NCI-H510A treated with DMSO at 0.1 percent for 48 hours (cell line): Measurements from ENCODE around the gene DIRAS3.
"Not testable (repeated sequence)": the region's sequence is repeated elsewhere in the genome, so short reads cannot be mapped to it uniquely, and the experiment has no call there.

Experiments
- DNase-seq: peaks from one replicate; lab custom pipeline; 2025; lab: John Stamatoyannopoulos, UW

The DIRAS3 gene

DNA sequence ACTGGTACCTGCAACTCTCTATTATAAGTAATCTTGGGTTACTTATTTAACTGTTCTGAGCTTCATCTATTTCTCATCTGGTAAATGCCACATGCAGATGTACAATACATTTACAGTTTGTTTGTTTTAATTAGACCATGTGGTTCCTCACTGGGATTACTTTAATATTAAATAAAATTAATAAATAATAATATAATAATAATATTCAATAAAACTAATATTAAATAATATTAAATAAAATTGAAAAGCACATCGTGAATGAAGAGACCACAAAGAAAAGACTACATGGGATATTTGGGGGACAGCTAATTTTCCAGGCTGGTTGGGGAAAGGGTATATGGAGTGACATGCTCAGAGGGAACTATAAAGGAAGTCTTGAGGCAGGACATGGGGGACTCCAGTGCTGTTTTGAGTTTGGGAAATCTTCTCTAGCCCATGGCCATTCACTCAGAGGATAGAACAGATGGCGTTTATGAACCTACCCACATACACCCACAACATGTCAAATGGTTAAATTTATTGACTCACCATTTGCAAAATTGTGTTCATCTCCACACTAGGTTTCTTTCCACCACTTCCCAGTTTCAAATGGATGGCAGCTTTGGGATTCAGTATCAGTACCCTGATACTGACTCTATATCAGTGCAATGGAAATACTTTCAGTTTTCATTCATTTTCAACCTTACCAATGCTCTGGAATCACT, 25.6 kb downstream of the DIRAS3 start:
- DNase-seq, result no peak

DNA sequence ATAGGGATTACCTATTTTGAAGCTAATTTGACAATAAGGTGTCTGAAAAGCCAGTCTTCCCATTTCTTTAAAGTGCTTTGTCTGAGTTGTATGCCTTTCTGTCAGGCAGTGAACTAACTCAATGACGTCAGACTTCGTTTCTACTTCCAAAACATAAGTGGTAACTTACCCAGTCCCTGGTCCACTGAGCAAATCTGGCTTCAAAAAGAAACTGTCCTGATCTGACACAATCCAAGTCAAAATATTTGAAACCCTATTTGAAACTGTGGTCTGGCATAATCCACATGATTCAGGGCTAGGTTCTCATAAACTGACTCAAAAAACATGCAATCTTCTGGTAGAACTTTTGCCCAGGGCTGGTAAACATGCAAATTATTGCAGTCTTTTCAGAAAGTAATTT, 34.0 kb downstream of the DIRAS3 start:
- no peak for DNase-seq

DNA sequence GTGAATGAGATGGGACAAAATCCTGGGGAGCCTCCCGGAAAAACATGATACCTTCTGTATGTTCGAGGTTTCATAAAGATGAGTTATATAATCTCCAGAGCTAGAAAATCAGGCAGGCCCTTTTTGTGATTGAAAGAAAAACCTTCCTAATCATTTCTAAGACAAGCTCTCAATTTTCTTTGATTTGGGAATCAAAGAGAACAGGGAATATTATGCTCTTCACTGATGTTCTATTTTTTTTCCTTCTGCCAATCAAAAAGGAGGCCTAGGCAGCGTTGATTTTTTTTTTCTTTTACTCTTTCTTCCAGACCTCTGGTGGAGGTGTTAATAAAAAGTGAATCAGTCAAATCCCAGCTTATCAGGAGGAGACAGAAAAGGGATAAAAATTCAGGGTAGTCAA, 34.5 kb downstream of the DIRAS3 start:
- no peak for DNase-seq

DNA sequence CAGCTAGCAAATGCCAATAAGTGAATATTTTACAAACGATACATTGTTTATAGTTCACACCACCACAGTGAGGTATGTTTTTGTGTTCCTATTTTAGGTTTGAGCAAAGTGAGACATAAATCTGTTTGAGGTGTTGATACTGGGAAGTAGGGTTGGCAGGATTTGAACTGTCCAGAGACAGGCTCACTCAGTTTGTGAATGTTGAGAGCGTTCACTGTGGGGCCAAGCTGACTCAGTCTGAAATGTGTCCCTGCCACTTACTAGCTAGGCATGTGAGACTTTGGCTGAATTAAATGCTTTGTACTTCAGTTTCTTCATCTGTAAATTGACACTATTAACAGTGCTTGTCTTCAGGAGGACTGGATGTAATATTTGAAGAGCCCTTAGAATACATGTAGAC, 35.1 kb downstream of the DIRAS3 start:
- DNase-seq, result no peak

DNA sequence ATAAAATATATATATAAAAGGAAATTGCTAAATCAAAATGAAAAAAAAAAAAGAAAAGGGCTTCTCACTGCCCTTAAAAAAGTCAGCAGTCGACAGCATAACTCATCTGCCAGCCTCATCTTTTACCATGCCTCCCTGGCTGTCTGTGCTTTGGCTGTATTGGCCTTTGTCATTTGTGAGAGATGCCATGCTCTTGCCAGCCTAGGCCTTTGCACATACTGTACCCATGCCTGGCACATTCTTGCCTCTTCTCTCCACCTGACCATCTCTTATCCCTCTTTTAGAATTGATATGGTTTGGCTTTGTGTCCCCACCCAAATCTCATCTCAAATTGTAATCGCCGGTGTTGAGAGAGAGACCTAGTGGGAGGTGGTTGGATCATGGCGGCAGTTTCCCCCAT, 37.1 kb downstream of the DIRAS3 start:
- no peak for DNase-seq

DNA sequence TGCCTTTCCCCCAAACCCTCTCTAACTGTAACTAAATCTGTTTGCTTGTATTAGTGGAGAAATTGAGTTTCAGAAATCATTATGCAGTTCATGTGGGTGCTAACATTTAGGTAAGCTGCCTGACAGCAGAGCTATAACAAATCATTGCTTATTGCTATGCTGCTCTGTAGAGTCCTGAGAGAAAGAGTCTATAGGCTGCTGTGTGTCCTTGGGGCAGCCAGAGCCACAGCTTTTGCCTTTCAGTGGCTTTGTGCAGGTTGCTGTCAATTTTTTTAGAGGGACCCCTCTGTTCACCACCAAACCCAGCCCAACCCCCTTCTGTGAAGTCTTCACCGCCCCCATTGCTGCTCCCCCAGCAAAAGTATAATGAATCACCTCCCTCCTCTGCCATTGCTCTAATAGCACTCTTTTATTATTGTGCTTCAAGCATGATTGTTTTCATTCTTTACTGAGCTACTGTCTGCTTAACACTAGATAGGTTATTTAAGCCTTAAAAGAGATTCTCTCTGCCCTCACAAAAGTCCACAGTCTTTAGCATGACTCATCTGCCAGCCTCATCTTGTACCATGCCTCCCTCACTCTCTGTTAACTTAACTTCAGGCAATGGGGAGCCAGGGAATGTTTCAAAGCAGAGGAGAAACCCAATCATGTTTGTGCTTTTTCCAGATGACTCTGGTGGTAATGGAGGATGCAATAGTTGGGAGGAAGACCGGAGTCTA, 38.6 kb downstream of the DIRAS3 start:
- DNase-seq, result no peak

DNA sequence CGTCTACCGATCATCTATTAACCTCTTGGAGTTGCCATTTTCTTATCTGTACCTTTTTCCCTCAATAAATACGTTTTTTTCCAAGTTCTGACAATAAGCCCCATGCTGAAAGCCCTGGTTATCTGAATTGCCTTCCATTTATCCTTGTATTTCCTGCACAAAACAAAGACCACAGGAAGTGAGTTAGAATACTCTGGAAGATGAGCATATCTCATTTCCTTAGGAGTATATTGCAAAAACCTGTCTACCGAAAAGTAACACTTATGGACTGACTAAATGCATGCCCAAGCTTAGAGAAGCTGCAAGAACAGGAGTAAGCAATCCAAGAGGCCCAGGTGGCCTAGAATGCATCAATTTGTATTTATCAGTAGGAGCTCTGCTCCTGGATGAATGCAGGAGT, 39.9 kb downstream of the DIRAS3 start:
- DNase-seq, result no peak

DNA sequence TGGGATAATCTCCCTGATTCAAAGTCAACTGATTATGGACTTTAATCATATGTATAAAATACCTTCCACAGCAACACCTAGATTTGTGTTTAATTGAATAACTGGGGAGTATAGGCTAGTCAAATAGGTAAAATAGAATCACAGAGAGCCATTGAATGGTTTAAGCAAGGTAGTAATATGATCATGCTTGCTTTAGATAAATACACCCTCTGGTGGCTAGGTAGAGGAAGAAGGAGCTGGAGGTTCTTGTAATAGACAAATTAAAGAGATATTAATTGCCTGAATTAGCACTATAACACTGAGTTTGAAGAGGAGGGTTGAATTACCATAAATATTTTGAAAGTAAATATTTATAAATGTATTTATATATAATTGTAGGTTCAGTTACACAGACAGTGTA, 40.3 kb downstream of the DIRAS3 start:
- DNase-seq, result peak; percentile 3

DNA sequence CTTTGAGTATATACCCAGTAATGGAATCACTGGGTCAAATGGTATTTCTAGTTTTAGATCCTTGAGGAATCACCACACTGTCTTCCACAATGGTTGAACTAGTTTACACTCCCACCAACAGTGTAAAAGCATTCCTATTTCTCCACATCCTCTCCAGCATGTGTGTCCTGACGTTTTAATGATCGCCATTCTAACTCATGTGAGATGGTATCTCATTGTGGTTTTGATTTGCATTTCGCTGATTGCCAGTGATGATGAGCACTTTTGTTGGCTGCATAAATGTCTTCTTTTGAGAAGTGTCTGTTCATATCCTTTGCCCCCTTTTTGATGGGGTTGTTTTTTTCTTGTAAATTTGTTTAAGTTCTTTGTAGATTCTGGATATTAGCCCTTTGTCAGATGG, 46.8 kb downstream of the DIRAS3 start:
- DNase-seq, result not testable (repeated sequence)

DNA sequence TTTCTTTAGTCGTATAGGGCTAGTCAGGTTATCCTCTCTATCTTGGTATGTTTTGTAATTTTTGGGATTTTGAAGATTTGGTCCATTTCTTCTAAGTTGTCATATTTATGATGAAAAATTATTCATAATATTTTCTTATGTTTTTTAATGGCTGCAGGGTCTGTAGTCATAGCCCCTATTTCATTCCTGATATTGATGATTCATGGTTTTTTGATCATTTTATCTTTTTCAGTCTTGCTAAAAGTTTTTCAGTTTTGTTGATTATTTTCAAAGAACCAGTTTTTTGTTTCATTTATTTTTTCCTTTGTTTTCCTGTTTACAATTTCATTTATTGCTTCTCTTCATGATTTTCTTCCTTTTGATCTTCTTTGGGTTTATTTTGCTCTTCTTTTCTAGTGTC, 50.2 kb downstream of the DIRAS3 start:
- DNase-seq, result no peak

DNA sequence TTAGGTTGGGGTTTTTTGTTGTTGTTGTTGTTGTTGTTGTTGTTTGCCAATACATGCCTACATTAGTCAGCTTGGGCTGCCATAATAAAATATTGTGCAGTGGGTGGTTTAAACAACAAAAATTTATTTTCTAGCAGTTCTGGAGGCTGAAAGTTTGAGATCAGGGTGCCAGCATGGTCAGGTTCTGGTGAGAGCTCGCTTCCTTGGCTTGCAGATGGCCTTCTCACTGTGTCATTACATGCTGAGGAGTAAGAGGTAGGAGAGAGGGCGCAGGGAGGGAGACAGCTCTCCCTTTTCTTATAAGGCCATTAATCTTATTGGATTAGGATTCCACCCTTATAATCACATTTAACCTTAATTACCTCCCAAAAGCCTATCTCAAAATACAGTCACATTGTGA, 52.7 kb downstream of the DIRAS3 start:
- no peak for DNase-seq
